Midbrain (tissue), 1 donor: ENCODE measurements around the gene ZNF689.
"Not testable (repeated sequence)": the region's sequence is repeated elsewhere in the genome, so short reads cannot be mapped to it uniquely, and the experiment has no call there.

ENCODE experiments used
- DNase-seq: peaks from one replicate; lab custom pipeline; 2025; lab: John Stamatoyannopoulos, UW

The ZNF689 gene

GRCh38 chr16:30609926-30610839 lies at the start of gene ZNF689:
TSS of gene ZNF689 (minus strand) at chr16:30610389. CDS start at chr16:30610041, 348 bp downstream.
- DNase-seq: peak; percentile 98

- peak; percentile 96 for DNase-seq
Measured at GRCh38 chr16:30658731-30659506, 48.7 kb upstream of the ZNF689 start.

- DNase-seq: peak; percentile 100
Measured at GRCh38 chr16:30657866-30658730, 47.9 kb upstream of the ZNF689 start, which contains the start of gene FBRS. TSS of gene FBRS (plus strand) at chr16:30658431. CDS start at chr16:30659519, 1,088 bp downstream.

DNA sequence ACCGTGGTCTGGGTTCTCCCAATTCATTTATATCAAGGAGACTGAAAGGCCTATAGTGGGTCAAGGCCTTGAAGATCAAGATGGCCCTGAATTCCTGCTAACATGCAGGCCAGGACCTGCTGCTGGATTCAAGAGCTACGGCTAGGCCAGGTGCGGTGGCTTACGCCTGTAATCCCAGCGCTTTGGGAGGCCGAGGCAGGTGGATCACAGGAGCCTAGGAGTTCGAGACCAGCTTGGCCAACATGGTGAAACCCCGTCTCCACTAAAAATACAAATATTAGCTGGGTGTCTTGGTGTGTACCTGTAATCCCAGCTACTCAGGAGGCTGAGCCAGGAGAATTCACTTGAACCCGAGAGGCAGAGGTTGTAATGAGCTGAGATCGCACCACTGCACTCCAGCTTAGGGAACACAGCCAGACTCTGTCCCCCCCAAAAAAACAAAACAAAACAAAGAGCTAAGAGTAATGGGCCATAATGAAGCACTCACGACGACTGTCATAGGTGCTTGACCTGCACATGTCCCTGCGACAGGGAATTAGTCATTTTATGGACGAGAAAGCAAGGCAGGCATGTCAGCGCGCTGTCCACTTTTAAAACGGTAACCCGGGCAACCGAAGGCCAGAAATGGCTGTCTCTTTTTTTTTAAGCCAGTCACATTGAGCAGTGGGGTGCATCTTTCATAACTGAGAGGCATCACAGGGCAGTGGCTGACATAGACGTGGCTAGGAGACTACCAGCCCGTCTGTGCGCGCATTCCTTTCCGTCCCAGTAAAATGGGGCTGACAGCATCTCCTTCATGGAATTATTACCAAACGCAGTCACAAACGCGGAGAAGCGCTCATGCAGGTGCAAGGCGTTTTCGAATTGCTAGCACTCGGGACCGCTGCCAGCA lies 47.0 kb upstream of the ZNF689 start:
- DNase-seq: no peak

DNA sequence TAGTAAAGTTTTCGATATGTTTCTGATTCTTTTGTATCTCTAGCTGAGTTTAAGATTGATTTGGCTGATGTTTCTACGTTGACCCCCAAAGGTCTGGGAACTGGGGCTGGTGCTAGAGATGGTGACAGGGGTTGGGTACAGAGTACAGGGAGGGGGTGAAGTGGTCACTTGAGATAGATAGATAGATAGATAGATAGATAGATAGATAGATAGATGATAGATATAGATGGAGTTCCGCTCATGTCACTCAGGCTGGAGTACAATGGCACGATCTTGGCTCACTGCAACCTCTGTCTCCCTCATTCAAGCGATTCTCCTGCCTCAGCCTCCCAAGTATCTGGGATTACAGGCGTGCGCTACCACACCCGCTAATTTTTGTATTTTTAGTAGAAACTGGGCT lies 46.2 kb upstream of the ZNF689 start:
- no peak for DNase-seq

DNA sequence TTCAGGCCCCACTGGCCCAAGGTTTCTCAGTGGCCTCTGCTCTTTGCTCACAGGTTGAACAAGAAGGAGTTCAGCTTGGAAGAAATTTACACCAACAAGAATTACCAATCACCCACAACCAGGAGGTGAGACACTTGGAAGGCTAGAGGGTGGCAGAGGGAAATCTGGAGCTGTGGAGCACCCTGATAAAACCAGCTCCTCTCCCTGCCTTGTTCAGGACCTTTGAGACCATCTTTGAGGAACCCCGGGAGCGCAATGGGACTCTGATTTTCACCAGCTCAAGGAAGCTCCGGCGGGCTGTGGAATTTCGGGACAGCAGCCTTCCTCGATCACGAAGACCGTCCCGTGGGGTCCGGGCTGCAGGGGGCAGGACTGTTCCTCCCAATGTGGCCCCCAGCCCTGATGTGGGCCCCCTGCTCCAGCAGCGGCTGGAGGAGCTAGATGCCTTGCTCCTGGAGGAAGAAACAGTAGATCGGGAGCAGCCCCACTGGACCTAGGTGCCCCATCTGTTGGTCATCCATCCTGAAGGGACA lies 45.7 kb upstream of the ZNF689 start:
- DNase-seq: no peak

- no peak for DNase-seq
Measured at GRCh38 chr16:30654856-30655255, 44.7 kb upstream of the ZNF689 start.

DNA sequence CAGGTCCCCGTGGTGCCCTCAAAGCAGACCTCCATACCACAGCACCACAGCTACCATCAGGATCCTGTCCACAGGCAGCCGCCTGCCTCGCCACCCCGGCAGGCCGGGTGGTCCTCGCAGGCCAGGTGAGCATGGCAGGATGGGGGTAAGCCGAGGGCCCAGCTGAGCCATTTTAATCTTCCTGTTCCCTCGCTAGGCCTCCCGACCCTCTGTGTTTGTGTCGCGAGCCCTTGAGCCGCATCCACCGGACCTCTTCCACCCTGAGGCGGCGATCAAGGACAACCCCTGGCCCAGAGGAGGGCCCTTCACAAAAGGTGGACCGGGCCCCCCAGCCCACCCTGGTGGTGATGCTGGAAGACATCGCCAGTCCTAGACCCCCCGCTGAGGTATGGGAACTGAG lies 42.5 kb upstream of the ZNF689 start:
- no peak for DNase-seq

DNA sequence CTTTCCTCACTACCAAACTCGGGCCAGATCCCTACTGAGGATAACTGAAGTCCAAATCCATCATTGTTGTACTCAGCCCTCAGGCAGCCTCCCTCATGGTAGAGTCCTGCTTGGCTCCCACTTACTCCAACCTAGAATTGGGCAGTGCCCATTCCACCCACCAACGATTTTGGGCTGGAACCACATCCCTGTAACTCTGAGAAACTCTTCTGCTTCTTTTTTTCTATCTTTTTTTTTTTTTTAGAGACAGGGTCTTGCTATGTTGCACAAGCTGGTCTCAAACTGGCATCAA lies 41.8 kb upstream of the ZNF689 start:
- no peak for DNase-seq

DNA sequence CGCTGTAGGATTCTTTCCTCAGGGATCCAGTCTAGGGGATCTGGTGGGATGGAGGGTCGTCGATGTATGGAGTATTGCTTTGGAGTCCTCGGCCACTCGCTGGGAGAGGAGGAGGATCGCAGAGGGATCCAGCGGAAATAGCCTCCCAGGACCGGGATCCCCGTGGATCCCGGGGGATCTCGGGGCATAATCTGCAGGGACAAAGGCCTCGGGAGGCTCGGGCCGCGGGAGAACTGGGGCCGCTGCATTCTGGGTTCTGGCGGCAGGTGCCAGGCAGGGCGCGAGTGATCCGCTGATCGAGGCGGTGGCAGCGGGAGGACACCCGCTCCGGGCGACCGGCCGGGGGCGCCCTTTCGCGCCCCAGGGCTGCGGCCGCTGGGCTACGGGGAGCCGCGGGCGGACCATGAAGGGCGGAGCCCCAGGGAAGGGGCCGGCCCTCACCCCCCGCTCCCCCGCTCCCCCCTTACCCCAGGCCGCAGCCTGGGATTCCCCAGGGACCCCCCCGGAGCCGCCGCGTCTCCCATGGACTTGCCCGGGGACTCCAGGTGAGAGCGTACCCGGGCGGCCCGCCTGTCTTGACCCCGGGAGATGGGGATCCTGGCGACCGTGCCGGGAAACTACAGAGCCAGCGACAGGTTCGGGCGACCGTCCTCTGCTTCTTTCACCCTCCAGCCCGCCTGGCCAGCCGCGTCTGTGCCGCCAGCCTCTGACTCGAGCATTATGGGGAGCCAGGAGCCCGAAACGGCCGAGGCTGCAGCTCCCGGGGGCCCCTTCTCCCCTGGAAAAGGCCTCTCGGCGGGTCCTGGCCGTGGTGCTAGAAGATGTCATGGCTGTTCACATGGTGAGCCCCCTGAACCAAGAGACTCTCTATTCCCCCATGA lies 41.2 kb upstream of the ZNF689 start:
- DNase-seq: peak; percentile 63

DNA sequence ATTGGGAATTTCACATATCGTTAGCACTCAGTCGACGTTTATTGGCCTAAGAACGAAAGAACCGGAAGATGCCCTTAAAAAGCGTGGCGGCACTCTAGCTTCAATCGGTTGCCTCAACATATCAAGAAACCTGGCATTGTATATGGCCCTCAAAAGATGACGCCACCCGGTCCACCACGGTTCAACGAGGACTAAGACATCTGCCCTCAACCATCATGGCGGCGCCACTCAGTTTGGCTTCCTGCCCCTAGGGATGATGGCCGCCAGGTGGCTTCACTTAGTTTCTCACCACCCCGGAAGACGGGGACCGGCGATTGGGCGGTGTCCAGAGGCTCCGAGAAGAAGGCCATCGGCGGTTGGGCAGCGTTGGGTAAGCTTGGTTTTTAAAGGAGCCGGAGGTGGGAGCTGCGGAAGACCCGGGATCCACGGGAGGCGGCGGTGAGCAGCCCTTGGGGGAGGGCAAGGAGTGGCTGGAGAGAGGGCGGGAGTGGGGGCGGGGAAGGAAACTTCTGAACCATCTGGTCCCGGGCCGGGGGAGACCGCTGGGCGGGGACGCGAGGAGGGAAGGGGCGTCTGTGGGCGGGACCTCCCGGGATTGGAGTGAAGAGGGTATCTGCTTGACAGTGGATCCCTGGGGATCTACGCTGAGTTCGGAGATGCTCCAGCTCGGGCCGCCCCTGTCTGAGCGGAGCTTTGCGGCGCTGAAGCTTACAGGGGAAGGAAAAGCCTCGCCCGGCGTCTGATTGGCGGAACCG lies 40.4 kb upstream of the ZNF689 start, which contains the start of gene PRR14:
Gene PRR14, plus strand, starts transcription at position 592 of the 755 bp plus-strand sequence. CDS start 686 bp downstream, outside the sequence.
- DNase-seq: peak; percentile 99

DNA sequence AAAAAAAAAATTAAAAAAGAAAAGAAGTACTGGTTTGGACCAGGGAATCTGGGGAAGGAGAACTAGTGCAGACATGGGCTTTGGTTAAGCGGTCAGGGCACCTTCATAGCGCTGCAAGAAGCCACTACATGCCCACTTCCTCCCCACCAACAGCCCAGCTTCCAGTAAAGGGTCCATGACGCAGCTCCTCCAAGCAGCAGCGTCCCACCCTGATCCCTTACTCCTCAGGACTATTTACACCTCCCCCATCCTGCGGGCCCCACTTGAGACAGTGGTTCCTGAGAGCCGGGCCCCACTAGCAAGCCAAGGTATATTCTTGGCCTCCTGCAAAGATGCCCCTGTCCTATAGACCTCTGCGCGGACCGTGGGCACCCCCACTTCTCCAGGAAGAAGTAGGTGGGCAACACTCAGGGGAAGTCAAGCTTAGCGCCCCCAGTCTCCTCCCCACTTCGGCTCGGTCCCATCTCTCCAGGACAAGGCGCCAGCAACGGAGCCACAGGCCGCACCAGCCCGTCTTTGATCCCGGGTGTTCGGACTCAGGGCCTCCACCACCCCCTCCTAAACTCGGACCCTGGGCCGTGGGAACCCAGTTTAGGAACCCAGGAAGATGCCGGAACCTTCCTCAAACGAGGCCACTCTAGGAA lies 39.7 kb upstream of the ZNF689 start:
- no peak for DNase-seq

DNA sequence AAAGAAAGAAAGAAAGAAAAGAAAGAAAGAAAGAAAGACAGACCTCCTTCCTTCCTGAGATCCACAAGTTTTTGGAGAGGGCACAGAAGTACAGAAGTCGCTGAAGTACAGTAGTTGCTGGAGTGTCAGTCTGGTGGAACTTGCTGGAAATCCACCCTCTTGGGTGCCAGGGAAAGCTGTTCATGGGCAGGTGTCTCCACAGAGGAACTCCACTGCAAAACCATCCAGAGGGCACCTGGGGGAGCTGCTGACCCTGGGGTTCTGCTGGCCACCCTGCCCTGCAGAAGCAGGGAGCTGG lies 37.0 kb upstream of the ZNF689 start:
- no peak for DNase-seq

GRCh38 chr16:30645727-30646126 lies 35.5 kb upstream of the ZNF689 start:
- no peak for DNase-seq

GRCh38 chr16:30644334-30644830 lies 34.2 kb upstream of the ZNF689 start:
- DNase-seq: no peak

GRCh38 chr16:30641378-30641982 lies 31.3 kb upstream of the ZNF689 start:
- no peak for DNase-seq

DNA sequence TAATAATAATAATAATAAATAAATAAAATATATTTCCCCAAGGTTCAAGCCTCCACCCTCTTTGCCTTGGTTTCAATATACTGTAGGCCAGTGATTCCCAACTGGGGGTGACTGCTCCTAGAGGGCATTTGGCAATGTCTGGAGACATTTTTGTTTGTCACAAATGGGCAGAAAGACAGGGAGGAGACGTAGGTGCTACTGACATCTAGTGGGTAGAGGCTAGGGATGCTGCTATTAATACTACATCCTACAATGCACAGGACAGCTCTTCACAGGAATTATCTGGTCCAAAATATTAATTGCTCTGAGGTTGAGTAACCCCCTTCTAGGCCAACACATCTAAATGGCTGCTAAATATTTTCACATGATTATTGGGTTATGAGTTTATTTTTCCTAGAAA lies 27.8 kb upstream of the ZNF689 start:
- no peak for DNase-seq

DNA sequence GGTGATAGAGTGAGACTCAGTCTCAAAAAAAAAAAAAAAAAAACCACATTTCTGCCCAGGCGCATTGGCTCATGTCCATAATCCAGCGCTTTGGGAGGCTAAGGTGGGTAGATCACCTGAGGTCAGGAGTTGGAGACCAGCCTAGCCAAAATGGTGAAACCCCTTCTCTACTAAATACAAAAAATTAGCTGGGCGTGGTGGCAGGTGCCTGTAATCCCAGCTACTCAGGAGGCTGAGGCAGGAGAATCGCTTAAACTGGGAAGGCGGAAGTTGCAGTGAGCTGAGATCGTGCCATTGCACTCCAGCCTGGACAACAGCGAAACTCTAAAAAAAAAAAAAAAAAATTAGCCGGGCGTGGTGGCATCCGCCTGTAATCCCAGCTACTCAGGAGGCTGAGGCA lies 26.9 kb upstream of the ZNF689 start:
- DNase-seq: not testable (repeated sequence)
